NCI-H1694 treated with DMSO at 0.1 percent for 48 hours (cell line): ENCODE results near the gene SLC29A2.
"Not testable (repeated sequence)": the region's sequence is repeated elsewhere in the genome, so short reads cannot be mapped to it uniquely, and the experiment has no call there.

Experiments used
- DNase-seq: peaks from one replicate; lab custom pipeline; 2025; lab: John Stamatoyannopoulos, UW

Gene SLC29A2

DNA sequence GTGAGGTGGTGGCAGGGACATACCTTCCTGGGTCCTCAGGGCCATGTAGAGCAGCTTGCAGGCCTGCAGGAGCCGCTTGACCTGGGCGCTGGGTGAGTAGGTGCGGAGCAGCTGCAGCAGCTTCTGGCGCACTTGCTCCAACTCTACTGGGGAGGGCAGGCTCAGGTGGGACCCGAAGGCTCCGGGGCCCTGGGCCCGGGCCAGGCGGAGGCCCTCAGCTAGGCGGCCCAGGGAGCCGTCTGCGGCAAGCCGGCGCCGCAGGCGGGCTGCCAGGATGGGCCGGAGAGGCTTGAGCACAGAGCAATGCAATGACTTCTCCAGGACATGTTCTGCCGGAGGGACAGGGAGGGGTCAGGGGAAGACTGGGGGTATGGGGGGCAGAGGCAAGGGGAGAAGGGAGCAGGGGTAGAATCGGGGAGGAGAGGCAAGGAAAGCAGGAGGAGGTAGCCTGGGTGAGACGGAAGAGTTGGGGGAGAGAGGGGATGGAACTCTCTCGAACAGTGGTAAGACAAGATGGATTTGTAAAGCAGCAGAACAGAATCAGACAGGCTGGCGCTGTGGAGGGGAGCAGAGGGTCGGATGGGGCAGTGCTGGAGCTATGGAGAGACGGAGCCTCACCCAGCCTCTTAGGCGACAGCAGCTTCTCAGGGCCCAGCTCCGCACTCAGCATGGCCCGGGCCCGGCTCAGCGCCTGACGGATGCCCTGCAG, 37.5 kb downstream of the SLC29A2 start:
- DNase-seq: no peak

GRCh38 chr11:66333220-66333877, 38.2 kb downstream of the SLC29A2 start:
- DNase-seq: no peak

DNA sequence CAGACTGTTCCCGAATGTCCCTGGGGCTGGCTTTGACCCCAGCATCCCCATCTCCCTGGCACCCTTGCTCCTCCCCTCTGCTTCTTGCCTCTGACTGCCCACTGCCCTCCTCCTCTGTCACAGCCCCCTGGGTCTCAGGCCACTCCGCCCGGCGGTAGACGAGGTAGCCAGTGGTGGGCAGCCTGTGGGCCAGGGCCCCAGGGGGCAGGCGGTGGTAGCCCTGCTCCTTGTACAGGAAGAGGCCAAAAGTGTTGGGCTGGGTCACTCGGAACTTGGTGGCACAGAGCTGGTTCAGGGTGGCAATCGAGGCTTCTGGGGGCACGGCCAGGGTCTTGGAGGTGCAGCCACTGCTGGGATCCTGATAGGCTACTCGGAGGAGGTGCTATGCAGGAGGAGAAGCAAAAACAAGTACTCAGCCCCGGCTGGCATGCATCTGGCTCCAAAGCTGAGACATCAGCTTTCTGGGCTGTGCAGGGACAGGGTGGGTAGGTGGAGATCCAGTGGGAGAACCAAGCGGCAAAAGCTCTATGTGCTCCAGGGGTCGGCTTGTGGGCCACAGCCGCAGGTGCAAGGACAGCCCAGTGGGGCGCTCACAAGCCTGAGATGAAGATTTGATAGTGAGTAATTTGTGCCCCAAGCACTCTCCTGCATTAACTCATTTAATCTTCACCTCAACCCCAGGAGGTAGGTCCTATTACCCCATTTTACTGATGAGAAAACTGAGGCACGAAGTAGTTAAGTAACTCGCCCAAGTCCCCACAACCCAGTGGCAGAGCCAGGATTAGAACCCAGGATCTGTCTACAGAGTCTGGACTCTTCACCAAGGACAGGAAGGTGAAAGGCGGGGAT, 39.0 kb downstream of the SLC29A2 start:
- no peak for DNase-seq

GRCh38 chr11:66331542-66332370, 39.8 kb downstream of the SLC29A2 start:
- DNase-seq: no peak

- no peak for DNase-seq
Measured at GRCh38 chr11:66330931-66331330, 40.6 kb downstream of the SLC29A2 start.

GRCh38 chr11:66329165-66329673, 42.3 kb downstream of the SLC29A2 start:
- no peak for DNase-seq

DNA sequence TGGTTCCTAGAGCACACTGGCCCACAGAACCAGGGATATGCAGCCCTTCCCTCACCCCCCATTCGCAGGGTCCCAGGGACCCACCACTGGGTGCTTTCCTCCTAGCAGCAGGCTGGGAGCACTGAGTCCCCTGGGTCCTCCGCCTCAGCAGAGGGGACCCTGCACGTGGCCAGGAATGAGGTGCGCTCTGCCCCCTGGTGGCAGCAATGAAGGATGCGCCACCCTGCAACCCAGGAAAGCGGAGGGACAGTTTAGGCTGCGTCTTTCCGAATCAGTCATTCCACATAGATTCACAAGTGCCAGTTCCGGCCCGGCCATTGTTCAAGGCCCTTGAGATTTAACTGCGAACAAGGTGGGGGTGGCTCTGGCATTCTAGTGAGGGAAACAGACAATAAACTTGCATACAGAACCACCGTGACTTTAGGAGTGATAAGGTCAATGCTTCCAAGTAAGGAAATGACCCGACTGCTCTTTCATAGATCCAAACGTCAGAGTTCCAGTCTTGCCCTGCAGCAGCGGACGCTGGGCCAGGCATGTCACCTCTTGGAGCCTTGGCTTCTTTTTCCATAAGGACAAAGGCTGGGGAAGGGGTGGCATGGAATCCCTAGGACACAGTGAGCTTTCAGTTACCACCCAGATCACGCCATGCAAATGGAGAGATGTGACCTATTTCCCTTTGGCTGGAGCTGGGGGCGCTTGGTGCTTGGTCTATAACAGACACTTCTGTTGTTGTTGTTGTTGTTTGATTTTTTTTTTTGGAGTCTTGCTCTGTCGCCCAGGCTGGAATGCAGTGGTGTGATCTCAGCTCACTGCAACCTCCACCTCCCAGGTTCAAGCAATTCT, 43.0 kb downstream of the SLC29A2 start:
- peak; percentile 67 for DNase-seq

- no peak for DNase-seq
Measured at GRCh38 chr11:66328031-66328301, 43.6 kb downstream of the SLC29A2 start.

DNA sequence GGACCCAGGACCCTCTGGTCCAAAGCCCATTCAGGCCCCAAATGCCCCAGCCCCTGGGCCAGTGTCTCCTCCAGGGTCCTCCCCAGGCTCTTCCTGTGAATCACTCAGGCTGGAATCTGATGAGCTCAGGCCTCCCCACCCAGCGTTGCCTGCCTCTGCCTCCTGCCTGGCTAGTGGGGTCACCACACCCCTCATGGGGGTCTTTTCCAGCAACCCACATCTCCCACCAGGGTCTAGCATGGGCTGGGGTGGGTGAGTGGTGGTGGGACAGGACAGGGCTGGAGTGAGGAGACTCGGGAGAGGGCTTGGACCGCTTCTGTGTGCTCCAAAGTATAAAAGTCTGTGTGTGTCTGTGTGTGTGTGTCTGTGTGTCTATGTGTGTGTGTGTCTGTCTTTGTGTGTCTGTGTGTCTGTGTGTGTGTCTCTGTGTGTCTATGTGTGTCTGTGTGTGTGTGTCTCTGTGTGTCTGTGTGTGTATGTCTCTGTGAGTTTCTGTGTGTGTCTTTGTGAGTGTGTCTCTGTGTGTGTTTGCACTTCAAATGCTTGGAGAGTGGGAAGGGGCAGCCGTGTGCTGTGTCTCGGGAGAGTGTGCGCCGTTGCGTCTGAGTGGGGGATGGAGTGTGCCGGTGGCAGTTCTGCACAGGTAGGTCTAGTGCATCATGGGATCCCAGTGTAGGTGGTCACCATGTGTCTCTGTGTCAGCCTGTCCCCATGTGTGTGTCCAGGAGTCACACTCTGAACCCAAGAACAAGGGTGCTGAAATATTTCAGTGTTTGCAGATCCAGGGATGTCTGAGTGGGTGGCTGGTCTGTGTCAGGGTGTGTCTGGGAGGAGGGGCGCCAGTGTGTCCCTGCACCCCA, 44.2 kb downstream of the SLC29A2 start:
- no peak for DNase-seq

DNA sequence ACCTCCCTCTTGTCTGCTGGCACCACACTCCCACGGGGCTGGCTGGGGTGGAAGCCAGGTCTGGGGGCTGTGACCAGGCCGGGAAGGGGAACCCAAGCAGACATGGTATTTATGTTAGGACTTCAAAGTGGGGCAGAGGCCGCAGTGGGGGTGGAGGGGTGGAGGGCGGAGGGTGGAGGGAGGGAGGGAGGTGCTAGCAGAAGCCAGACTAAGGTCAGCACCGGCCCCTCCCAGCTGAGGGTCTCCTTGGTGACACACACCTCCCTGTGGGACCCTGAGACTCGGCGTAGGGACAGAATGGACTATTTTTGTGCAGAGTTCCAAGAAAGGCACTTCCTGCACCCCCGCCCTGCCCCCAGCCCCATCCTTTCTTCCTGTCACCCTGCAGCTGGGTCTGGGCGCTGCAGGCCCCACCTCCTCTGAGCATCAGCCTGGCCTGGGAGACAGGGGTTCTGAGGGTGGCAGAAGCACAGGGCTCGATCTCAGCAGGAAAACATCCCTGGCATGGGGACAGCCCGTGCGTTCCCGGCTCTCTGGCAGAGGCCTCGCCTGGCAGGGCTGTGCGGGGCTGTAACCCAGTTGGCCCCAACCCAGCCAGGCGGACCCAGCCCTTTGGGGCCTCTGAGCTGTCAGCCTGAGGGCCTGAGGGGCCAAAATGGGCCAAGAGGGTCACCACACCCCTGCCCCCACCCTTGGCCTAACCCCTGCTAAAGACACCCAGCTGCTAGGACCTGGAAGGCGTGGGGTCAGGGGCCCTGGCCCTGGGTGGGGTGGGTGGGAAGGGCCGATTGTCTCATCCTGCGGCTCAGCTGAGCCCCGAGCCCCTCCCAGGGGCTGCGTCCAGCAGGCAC, 45.1 kb downstream of the SLC29A2 start:
- no peak for DNase-seq

DNA sequence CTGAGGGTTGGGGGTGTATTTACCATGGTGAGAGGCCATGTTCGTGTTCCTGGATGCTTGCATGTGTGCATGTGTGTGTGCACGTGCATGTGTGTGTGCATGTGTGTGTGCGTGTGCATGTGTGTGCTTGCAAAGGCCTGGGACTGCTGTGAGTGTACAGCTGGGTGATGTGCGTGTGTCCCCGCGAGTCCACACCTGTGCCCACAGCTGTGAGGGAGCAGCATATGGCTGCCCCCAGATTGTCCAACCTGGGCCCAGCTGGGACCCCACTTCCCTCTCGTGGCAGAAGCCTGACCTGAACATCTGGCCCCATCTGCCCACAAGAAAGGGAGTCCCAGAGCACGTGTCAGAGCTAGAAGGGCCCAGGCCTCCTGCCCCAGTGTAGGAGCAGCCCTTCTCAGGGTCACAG, 46.3 kb downstream of the SLC29A2 start:
- no peak for DNase-seq

DNA sequence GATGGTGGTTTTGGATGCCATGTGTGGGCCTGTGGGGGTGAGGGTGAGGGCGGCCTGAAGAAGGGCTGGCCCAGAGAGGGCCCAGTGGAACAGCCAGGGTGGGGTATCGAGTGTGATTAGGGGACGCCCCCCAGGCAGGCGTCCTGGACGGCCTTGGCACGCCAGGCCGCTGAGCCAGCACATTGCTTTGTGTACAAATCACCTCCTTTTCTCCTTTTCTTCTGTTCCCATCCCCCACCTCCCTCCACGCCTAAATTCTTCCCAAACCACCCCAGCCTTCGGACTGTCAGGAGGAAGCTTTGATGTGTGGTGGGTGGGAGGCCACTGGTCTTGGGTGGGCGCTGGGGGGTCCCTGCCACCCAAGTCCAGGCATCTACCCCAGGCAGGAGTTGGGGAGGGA, 46.9 kb downstream of the SLC29A2 start:
- DNase-seq: no peak

- no peak for DNase-seq
Measured at GRCh38 chr11:66323684-66324083, 47.9 kb downstream of the SLC29A2 start.

DNA sequence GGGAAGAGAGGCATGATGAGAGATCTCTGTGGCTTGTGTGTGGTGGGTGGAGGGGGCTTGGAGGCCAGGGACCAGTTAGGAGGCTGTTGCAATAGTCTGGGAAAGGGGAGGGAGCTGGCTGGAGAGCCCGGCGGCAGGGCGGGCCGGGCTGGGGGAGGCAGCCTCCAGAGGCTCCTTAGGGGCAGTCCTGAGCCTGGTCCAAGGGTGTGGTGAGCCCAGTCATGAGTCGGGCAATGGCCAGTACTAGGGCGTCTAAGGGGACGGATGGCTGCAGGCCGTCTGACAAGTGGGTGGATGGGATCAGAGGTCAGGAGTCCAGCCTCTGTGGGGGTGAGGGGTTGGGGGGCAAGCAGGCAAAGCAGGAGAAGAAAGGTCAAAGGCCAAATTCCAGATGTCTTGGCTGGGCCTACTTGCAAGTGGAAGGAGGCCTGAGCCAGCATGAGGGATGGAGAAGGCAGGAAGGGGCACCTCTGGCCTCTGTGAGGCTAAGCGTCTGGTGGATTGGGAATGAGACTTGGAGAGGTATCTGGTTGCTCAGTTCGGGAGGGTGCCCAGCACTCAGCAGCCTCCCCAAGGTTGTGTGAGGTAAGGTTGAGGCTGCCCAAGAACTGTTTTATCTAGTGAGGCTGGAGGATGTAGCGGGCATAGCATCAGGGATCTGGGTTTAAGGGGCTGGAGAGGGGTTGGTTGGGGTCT, 48.7 kb downstream of the SLC29A2 start:
- DNase-seq: no peak

DNA sequence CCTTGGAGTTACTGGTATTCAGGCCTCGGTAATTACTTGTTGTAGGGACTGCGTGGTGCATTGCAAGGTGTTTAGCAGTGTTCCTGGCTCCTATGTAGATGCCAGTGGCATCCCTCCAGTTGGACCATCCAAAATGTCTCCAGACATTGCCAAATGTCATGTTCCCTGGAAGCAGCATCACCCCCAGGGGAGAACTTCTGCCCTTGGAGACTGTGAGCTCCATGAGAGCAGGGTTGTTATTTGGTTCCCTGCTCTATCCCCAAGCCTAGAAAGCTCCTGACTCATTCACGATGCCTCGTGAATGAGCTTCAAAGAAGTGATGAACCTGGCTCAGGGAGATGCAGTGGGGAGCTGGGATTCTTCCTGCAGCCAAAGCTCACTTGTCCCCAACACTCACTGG, 50.0 kb downstream of the SLC29A2 start:
- DNase-seq: no peak

DNA sequence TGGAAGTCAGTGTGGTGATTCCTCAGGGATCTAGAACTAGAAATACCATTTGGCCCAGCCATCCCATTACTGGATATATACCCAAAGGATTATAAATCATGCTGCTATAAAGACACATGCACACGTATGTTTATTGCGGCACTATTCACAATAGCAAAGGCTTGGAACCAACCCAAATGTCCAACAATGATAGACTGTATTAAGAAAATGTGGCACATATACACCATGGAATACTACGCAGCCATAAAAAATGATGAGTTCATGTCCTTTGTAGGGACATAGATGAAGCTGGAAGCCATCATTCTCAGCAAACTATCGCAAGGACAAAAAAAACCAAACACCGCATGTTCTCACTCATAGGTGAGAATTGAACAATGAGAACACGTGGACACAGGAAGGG, 50.8 kb downstream of the SLC29A2 start:
- DNase-seq: not testable (repeated sequence)

- not testable (repeated sequence) for DNase-seq
Measured at GRCh38 chr11:66320289-66320688, 51.3 kb downstream of the SLC29A2 start.

- no peak for DNase-seq
Measured at GRCh38 chr11:66318600-66318970, 53.0 kb downstream of the SLC29A2 start.
